Esophagus (tissue), 2 donors: Measurements from ENCODE around the gene ABTB2. TPM values are rescaled to one million over a fixed set of nuclear protein-coding genes. Genes with fewer than 3 reads are reported as not detected.
A peak's percentile ranks its signal among the peaks of the same experiment; 100 is the strongest.

Source experiments
- H3K27ac ChIP-seq, 2 donors: one replicate each; pipeline ENCODE4 v1.5.1; 2013; ENCODE audit warnings: low read depth in 2 of 2, mild to moderate bottlenecking in 2 of 2, inconsistent platforms in 1 of 2, low read length in 1 of 2, moderate library complexity in 1 of 2
- H3K27me3 ChIP-seq, 2 donors: one replicate each; pipeline ENCODE4 v1.6.1; 2013; ENCODE audit warnings: low read length in 2 of 2, control low read depth in 1 of 2, mild to moderate bottlenecking in 1 of 2; ENCODE audit not compliant: insufficient read depth in 2 of 2, control insufficient read depth in 1 of 2
- H3K36me3 ChIP-seq, 2 donors: one replicate each; pipeline ENCODE4 v1.6.1; 2013; ENCODE audit warnings: low read length in 1 of 2; ENCODE audit not compliant: control insufficient read depth in 2 of 2, insufficient read depth in 2 of 2
- H3K4me1 ChIP-seq, 2 donors: one replicate each; pipeline ENCODE4 v1.6.1; 2013; ENCODE audit warnings: low read length in 1 of 2; ENCODE audit not compliant: control insufficient read depth in 2 of 2, insufficient read depth in 2 of 2
- H3K4me3 ChIP-seq, 2 donors: one replicate each; pipeline ENCODE4 v1.5.1; 2013; ENCODE audit warnings: low read length in 2 of 2, mild to moderate bottlenecking in 2 of 2, low read depth in 1 of 2, moderate library complexity in 1 of 2
- H3K9me3 ChIP-seq, 2 donors: one replicate each; pipeline ENCODE4 v1.6.1; 2013; ENCODE audit warnings: mild to moderate bottlenecking in 2 of 2, low read depth in 1 of 2, low read length in 1 of 2, moderate library complexity in 1 of 2; ENCODE audit not compliant: control insufficient read depth in 2 of 2, insufficient read depth in 1 of 2
- WGBS, 2 donors: extraction: QIAGEN DNeasy Blood & Tissue Kit; methylation state at CpG; one replicate each; pipeline ENCODE4 v1.1.7; 2013; 5-methylcytosine and 5-hydroxymethylcytosine counted together
- polyA plus RNA-seq, 2 donors: library from polyadenylated mRNA; stranded (reverse); fragments of 200-250 nt; gene quantifications; one replicate each; pipeline ENCODE4 v1.2.3, GENCODE V29; 2013
- donor health status: healthy with polysubstance abuse.
- donor health status: Bipolar disorder and iron deficiency.

ABTB2 gene
- polyA plus RNA-seq, 2 donors = 3.2 to 4.3 TPM

GRCh38 chr11:34243600-34244464 lies 114.0 kb downstream of the ABTB2 start:
- WGBS, 2 donors = 43 to 49% methylated on average over 8 of the region's 8 CpGs
- peak overlapping the region; percentile 52 to 53 for H3K27ac ChIP-seq
- H3K4me3 ChIP-seq = no peak overlapping the region
- H3K9me3 ChIP-seq = no peaks in the 10 kb centered on the region
- no peaks in the 10 kb centered on the region for H3K36me3 ChIP-seq
- H3K27me3 ChIP-seq = no peaks in the 10 kb centered on the region
- peaks cover 4 to 8% of the 10 kb centered on the region in 2 donors for H3K4me1 ChIP-seq

- no peak overlapping the region for H3K4me3 ChIP-seq
- 81 to 83% methylated on average over 11 of the region's 11 CpGs for WGBS, 2 donors
- H3K9me3 ChIP-seq = no peaks in the 10 kb centered on the region
- H3K4me1 ChIP-seq = peaks cover 4 to 8% of the 10 kb centered on the region in 2 donors
- H3K27me3 ChIP-seq = no peaks in the 10 kb centered on the region
- H3K36me3 ChIP-seq = no peaks in the 10 kb centered on the region
- H3K27ac ChIP-seq = no peak overlapping the region
These were observed 115.7 kb downstream of the ABTB2 start for GRCh38 chr11:34242037-34242625.

GRCh38 chr11:34240150-34240494 lies 117.7 kb downstream of the ABTB2 start:
- H3K4me3 ChIP-seq = no peak overlapping the region
- peaks cover 4 to 6% of the 10 kb centered on the region in 2 donors for H3K4me1 ChIP-seq
- H3K27ac ChIP-seq = no peak overlapping the region
- no peaks in the 10 kb centered on the region for H3K9me3 ChIP-seq
- 85 to 90% methylated on average over 8 of the region's 8 CpGs for WGBS, 2 donors
- H3K36me3 ChIP-seq = no peaks in the 10 kb centered on the region
- H3K27me3 ChIP-seq = no peaks in the 10 kb centered on the region

- WGBS, 2 donors = 78 to 80% methylated on average over 5 of the region's 5 CpGs
- no peak overlapping the region for H3K27ac ChIP-seq
- no peaks in the 10 kb centered on the region for H3K27me3 ChIP-seq
- no peaks in the 10 kb centered on the region for H3K36me3 ChIP-seq
- no peaks in the 10 kb centered on the region for H3K9me3 ChIP-seq
- H3K4me1 ChIP-seq = peaks cover 4 to 6% of the 10 kb centered on the region in 2 donors
- no peak overlapping the region for H3K4me3 ChIP-seq
These were observed 118.2 kb downstream of the ABTB2 start for GRCh38 chr11:34239465-34240149.

GRCh38 chr11:34238966-34239365 lies 118.8 kb downstream of the ABTB2 start:
- Histone ChIP-seq H3K27me3 (no peaks in the 10 kb centered on the region), H3K4me1 (peaks cover 6 to 7% of the 10 kb centered on the region in 2 donors), H3K4me3 (no peak overlapping the region), H3K27ac (no peak overlapping the region), H3K36me3 (no peaks in the 10 kb centered on the region), H3K9me3 (no peaks in the 10 kb centered on the region)
- 75 to 78% methylated on average over 6 of the region's 6 CpGs for WGBS, 2 donors

- WGBS, 2 donors = 70 to 77% methylated on average over 10 to 11 of the region's 11 CpGs
- no peaks in the 10 kb centered on the region for H3K27me3 ChIP-seq
- no peak overlapping the region for H3K27ac ChIP-seq
- H3K4me1 ChIP-seq = peaks cover 5 to 6% of the 10 kb centered on the region in 2 donors
- no peak overlapping the region for H3K4me3 ChIP-seq
- no peaks in the 10 kb centered on the region for H3K36me3 ChIP-seq
- no peaks in the 10 kb centered on the region for H3K9me3 ChIP-seq
These were observed 119.3 kb downstream of the ABTB2 start for GRCh38 chr11:34238533-34238932.

GRCh38 chr11:34236572-34236971 lies 121.2 kb downstream of the ABTB2 start:
- Histone ChIP-seq H3K9me3 (no peaks in the 10 kb centered on the region), H3K4me3 (no peak overlapping the region), H3K27me3 (no peaks in the 10 kb centered on the region), H3K27ac (no peak overlapping the region), H3K4me1 (peaks cover 2% of the 10 kb centered on the region in 2 donors), H3K36me3 (no peaks in the 10 kb centered on the region)
- WGBS, 2 donors = 87 to 90% methylated on average over 9 of the region's 9 CpGs

GRCh38 chr11:34235591-34236071 lies 122.2 kb downstream of the ABTB2 start:
- Histone ChIP-seq H3K36me3 (no peaks in the 10 kb centered on the region), H3K27me3 (no peaks in the 10 kb centered on the region), H3K9me3 (no peaks in the 10 kb centered on the region), H3K4me1 (peaks cover 2% of the 10 kb centered on the region in 2 donors), H3K27ac (no peak overlapping the region), H3K4me3 (no peak overlapping the region)
- WGBS, 2 donors = 88 to 94% methylated on average over 7 of the region's 7 CpGs

GRCh38 chr11:34235189-34235588 lies 122.6 kb downstream of the ABTB2 start:
- Histone ChIP-seq H3K27ac (no peak overlapping the region), H3K9me3 (no peaks in the 10 kb centered on the region)
- WGBS, 2 donors = 74 to 77% methylated on average over 4 of the region's 4 CpGs

More at GRCh38 chr11:34235189-34235588, 122.6 kb downstream of the ABTB2 start:
- Histone ChIP-seq H3K4me1 (peaks cover 2% of the 10 kb centered on the region in 2 donors), H3K4me3 (no peak overlapping the region), H3K36me3 (no peaks in the 10 kb centered on the region), H3K27me3 (no peaks in the 10 kb centered on the region)
